MM.1S (cell line): Measurements from ENCODE around the gene CHD2.

Source experiments
- DNase-seq: peaks from one replicate; pipeline ENCODE4 v3.0.0-alpha.2; 2015
- H2AFZ ChIP-seq: fragments of 300-600 bp; sonication (generic); 2 replicates; pipeline ENCODE4 v1.6.0; 2016; ENCODE audit warnings: antibody characterized with exemption, low read length
- H3F3A ChIP-seq: fragments of 300-600 bp; sonication (generic); 2 replicates; pipeline ENCODE4 v1.6.1; 2016; ENCODE audit warnings: mild to moderate bottlenecking, antibody characterized with exemption, low read length, moderate library complexity, mixed read lengths; ENCODE audit not compliant: insufficient read depth
- H3K27ac ChIP-seq: fragments of 300-600 bp; sonication (generic); 2 replicates; pipeline ENCODE4 v1.5.1; 2016; ENCODE audit warnings: mild to moderate bottlenecking, low read length
- H3K27me3 ChIP-seq: fragments of 300-600 bp; sonication (generic); replicated peaks from 2 replicates; pipeline ENCODE4 v1.6.0; 2016; ENCODE audit warnings: low read length; ENCODE audit not compliant: insufficient read depth
- H3K36me3 ChIP-seq: fragments of 300-600 bp; sonication (generic); replicated peaks from 2 replicates; pipeline ENCODE4 v1.6.1; 2016; ENCODE audit warnings: mild to moderate bottlenecking, low read length, mixed read lengths; ENCODE audit not compliant: insufficient read depth
- H3K4me1 ChIP-seq: fragments of 300-600 bp; sonication (generic); 2 replicates; pipeline ENCODE4 v1.6.1; 2016; ENCODE audit warnings: low read length, mixed read lengths
- H3K4me2 ChIP-seq: fragments of 300-600 bp; sonication (generic); 2 replicates; pipeline ENCODE4 v1.6.0; 2016; ENCODE audit warnings: low read depth, low read length
- H3K4me3 ChIP-seq: fragments of 300-600 bp; sonication (generic); 2 replicates; pipeline ENCODE4 v1.5.1; 2016; ENCODE audit warnings: low read length, mixed read lengths
- H3K79me2 ChIP-seq: fragments of 300-600 bp; sonication (generic); 2 replicates; pipeline ENCODE4 v1.6.1; 2016; ENCODE audit warnings: mixed run types, low read length, mixed read lengths
- H3K9ac ChIP-seq: fragments of 300-600 bp; sonication (generic); 2 replicates; pipeline ENCODE4 v1.6.1; 2016; ENCODE audit warnings: low read length, mixed read lengths
- H3K9me2 ChIP-seq: fragments of 300-600 bp; sonication (generic); replicated peaks from 2 replicates; pipeline ENCODE4 v1.6.1; 2016; ENCODE audit warnings: mild to moderate bottlenecking, low read length, mixed read lengths; ENCODE audit not compliant: insufficient read depth
- H3K9me3 ChIP-seq: fragments of 300-600 bp; sonication (generic); replicated peaks from 2 replicates; pipeline ENCODE4 v1.6.1; 2016; ENCODE audit warnings: mild to moderate bottlenecking, low read length, mixed read lengths; ENCODE audit not compliant: insufficient read depth
- H4K20me1 ChIP-seq: fragments of 300-600 bp; sonication (generic); 2 replicates; pipeline ENCODE4 v1.6.1; 2016; ENCODE audit warnings: mild to moderate bottlenecking, low read length, moderate library complexity, mixed read lengths; ENCODE audit not compliant: insufficient read depth
- EZH2 ChIP-seq: fragments of 300-600 bp; sonication (generic); optimal IDR thresholded peaks from 2 replicates; pipeline ENCODE3; 2017; ENCODE audit warnings: low read depth, mild to moderate bottlenecking, antibody characterized with exemption, low read length, mixed read lengths
- EZH2phosphoT487 ChIP-seq: fragments of 300-600 bp; sonication (generic); IDR thresholded peaks from 2 replicates; pipeline ENCODE4 v1.6.1; 2018; ENCODE audit warnings: antibody characterized with exemption, low read length
- TF ChIP-seq, protein P1 (sequence below): fragments of 300-600 bp; sonication (generic); IDR thresholded peaks from 2 replicates; pipeline ENCODE4 v1.5.1; 2016; ENCODE audit warnings: antibody characterized with exemption, low read length, mixed read lengths

The CHD2 gene

DNA sequence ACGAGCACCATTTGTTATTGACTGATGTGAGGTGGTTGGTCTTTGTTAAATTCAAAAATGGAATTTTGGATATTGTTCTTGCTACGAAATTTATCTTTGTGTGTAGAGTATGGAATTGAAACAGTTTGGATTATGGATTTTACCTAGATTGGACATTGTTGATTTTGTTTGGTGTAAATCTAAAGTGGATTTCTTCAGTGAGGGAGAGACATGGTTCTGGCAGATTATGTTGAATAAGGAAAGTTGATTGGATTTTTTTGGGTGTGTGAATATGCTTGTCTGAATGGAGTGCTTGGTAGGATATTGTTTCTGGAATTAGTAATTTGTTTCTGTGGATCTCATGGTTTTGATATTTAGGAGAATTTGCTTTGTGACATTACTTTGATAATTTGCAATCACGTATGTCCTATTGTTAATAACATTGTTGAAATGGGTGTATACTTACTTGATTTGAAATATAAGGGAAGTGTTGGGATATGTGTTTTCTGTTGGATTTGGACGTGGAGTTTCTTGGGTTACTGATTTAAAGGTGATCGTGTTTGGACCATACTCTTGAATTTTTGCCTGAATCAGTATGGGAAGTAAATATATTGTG, 1.0 kb upstream of the CHD2 start:
- Histone ChIP-seq H3K4me1 (peaks cover 18% of the 10 kb centered on the region; the same call in 1 of the 2 replicates), H3K27me3 (no peaks in the 10 kb centered on the region), H3K4me2 (no peak overlapping the region), H3K4me3 (no peak overlapping the region), H3K9me2 (no peaks in the 10 kb centered on the region), H3K36me3 (peaks cover 5% of the 10 kb centered on the region), H3K9me3 (no peaks in the 10 kb centered on the region), H3K9ac (no peak overlapping the region), H3F3A (peaks cover 68% of the 10 kb centered on the region), H3K27ac (no peak overlapping the region; the same call in 1 of the 2 replicates), H4K20me1 (no peaks in the 10 kb centered on the region), H3K79me2 (peaks cover 99% of the 10 kb centered on the region), H2AFZ (no peak overlapping the region)
- no peak for DNase-seq
- TF ChIP-seq EZH2phosphoT487 (no peak), EZH2 (no peak)
- TF ChIP-seq, protein P1, sequence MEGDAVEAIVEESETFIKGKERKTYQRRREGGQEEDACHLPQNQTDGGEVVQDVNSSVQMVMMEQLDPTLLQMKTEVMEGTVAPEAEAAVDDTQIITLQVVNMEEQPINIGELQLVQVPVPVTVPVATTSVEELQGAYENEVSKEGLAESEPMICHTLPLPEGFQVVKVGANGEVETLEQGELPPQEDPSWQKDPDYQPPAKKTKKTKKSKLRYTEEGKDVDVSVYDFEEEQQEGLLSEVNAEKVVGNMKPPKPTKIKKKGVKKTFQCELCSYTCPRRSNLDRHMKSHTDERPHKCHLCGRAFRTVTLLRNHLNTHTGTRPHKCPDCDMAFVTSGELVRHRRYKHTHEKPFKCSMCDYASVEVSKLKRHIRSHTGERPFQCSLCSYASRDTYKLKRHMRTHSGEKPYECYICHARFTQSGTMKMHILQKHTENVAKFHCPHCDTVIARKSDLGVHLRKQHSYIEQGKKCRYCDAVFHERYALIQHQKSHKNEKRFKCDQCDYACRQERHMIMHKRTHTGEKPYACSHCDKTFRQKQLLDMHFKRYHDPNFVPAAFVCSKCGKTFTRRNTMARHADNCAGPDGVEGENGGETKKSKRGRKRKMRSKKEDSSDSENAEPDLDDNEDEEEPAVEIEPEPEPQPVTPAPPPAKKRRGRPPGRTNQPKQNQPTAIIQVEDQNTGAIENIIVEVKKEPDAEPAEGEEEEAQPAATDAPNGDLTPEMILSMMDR: no peak

DNA sequence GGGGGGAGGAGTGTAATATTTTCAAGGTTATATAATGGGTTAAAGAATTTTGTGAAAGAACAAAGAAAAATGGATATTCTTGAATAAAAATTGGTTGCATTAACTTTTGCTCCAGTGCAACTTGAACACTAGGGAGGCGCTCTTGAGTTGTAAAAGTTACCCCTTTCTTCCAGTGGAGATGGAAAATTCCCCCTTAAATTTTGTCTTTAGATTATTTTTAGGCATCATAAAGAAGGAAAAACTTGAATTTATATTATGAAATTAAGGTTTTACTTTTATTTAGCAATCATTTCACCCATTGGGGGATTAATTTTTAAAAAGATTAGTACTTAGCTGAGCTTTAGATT, 550 bp upstream of the CHD2 start:
- H3K9ac ChIP-seq: peak overlapping the region; percentile 88; the same call in 1 of the 2 replicates
- H3F3A ChIP-seq: peaks cover 68% of the 10 kb centered on the region
- H3K9me2 ChIP-seq: no peaks in the 10 kb centered on the region
- H3K27me3 ChIP-seq: no peaks in the 10 kb centered on the region
- H3K27ac ChIP-seq: peak overlapping the region; percentile 97; the same call in 1 of the 2 replicates
- peaks cover 18% of the 10 kb centered on the region; the same call in 1 of the 2 replicates for H3K4me1 ChIP-seq
- H2AFZ ChIP-seq: no peak overlapping the region
- no peaks in the 10 kb centered on the region for H4K20me1 ChIP-seq
- H3K9me3 ChIP-seq: no peaks in the 10 kb centered on the region
- peak overlapping the region; percentile 48; the same call in 1 of the 2 replicates for H3K4me2 ChIP-seq
- H3K79me2 ChIP-seq: peaks cover 98% of the 10 kb centered on the region
- H3K4me3 ChIP-seq: peak overlapping the region; percentile 18; the same call in 1 of the 2 replicates
- H3K36me3 ChIP-seq: peaks cover 5% of the 10 kb centered on the region
- TF ChIP-seq, protein P1: peak; percentile 40
- TF ChIP-seq EZH2 (no peak), EZH2phosphoT487 (no peak)
- peak; percentile 38 for DNase-seq

DNA sequence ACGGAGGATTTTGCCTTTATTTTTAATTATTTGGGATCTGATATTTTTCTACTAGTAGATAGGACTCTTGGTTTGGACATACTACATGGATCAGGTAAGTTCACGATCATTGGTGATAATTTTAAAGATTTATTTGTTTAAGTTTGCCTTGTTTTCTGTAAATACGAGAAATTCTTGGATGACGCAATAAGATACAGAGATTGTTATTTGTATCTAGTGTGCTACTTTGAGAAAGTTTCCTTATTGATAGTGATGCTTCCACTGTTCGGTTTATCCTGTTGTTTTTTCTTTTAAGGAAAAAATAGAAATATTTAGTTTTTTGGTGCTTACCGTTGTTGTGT, 577 bp downstream of the CHD2 start:
- peaks cover 68% of the 10 kb centered on the region for H3F3A ChIP-seq
- H4K20me1 ChIP-seq: no peaks in the 10 kb centered on the region
- no peak overlapping the region for H2AFZ ChIP-seq
- peaks cover 98% of the 10 kb centered on the region for H3K79me2 ChIP-seq
- peaks cover 26% of the 10 kb centered on the region; the same call in 1 of the 2 replicates for H3K4me1 ChIP-seq
- peaks cover 5% of the 10 kb centered on the region; the same call in 1 of the 2 replicates for H3K36me3 ChIP-seq
- H3K9me3 ChIP-seq: no peaks in the 10 kb centered on the region
- H3K4me2 ChIP-seq: no peak overlapping the region
- H3K9ac ChIP-seq: peak overlapping the region; percentile 88
- no peak for DNase-seq
- no peaks in the 10 kb centered on the region for H3K9me2 ChIP-seq
- H3K4me3 ChIP-seq: peak overlapping the region; percentile 64
- TF ChIP-seq EZH2 (no peak), EZH2phosphoT487 (no peak)
- TF ChIP-seq, protein P1: no peak
- no peaks in the 10 kb centered on the region for H3K27me3 ChIP-seq
- peak overlapping the region; percentile 97 for H3K27ac ChIP-seq
